ENCODE results near the gene HORMAD2. TPM values are rescaled to one million over a fixed set of nuclear protein-coding genes. Genes with fewer than 3 reads are reported as not detected.

HORMAD2 gene
- total RNA-seq, 1 donor from 2014 or later: not detected

DNA sequence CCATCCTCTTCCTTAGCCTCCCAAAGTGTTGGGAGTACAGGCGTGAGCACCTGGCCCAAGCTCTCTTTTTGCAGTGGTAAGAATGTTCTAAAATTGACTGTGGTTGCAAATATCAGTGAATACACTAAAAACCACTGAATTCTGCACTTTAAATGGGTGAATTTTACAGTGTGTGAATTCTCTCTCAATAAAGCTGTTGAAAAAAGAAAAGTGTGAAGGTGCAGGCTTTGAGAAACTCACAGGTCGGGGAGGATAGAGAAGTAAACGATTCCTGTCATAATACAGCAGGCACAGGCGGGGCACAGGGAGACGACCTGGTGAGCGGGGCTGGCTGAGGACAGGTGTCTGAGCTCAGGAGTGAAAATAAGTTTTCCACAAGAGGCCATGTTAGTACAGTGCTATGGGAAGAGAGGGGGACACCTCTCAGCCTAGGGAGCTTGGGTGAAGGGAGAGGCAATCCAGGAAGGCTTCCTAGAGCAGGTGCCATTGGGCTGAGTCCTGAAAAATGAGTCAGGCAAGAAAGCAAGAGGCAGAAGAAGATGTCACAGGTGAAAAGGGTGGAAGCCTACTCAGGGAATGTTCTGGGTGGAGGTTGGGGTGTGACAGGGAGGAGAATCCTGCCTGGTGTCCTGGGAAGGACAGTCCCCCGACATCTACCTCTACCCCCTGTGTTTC lies 140.2 kb downstream of the HORMAD2 start:
- H3K27ac Mint-ChIP-seq: peak overlapping the region; percentile 3
- no peaks in the 10 kb centered on the region for H3K36me3 Mint-ChIP-seq
- H3K4me3 Mint-ChIP-seq: no peak overlapping the region
- H3K36me3 ChIP-seq: no peaks in the 10 kb centered on the region
- H3K4me1 ChIP-seq: no peaks in the 10 kb centered on the region
- H4K20me1 ChIP-seq (ENCODE audit: low read depth): no peaks in the 10 kb centered on the region
- no peaks in the 10 kb centered on the region for H3K79me2 ChIP-seq (ENCODE audit: low read depth)
- H3K27me3 ChIP-seq: no peaks in the 10 kb centered on the region
- no peak overlapping the region for H3K27ac ChIP-seq
- H3K9ac ChIP-seq: no peak overlapping the region
- H3K9me3 Mint-ChIP-seq: no peaks in the 10 kb centered on the region
- H3K9me3 ChIP-seq (ENCODE audit: low read depth): no peaks in the 10 kb centered on the region
- TF ChIP-seq EZH2 (IDR thresholded peaks at IDR 0.05) (no peak), EZH2phosphoT487 (IDR thresholded peaks at IDR 0.05) (no peak)
- TF ChIP-seq, protein P1, sequence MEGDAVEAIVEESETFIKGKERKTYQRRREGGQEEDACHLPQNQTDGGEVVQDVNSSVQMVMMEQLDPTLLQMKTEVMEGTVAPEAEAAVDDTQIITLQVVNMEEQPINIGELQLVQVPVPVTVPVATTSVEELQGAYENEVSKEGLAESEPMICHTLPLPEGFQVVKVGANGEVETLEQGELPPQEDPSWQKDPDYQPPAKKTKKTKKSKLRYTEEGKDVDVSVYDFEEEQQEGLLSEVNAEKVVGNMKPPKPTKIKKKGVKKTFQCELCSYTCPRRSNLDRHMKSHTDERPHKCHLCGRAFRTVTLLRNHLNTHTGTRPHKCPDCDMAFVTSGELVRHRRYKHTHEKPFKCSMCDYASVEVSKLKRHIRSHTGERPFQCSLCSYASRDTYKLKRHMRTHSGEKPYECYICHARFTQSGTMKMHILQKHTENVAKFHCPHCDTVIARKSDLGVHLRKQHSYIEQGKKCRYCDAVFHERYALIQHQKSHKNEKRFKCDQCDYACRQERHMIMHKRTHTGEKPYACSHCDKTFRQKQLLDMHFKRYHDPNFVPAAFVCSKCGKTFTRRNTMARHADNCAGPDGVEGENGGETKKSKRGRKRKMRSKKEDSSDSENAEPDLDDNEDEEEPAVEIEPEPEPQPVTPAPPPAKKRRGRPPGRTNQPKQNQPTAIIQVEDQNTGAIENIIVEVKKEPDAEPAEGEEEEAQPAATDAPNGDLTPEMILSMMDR (IDR thresholded peaks at IDR 0.05): no peak
- H3K4me2 ChIP-seq: no peak overlapping the region
- peaks cover 5% of the 10 kb centered on the region for H3K27me3 Mint-ChIP-seq (ENCODE audit: insufficient read depth, low read depth)
- H3F3A ChIP-seq (ENCODE audit: low read depth): no peaks in the 10 kb centered on the region
- H2AFZ ChIP-seq (replicated peaks): no peak overlapping the region
- no peak overlapping the region for H3K4me3 ChIP-seq
- peaks cover 12% of the 10 kb centered on the region for H3K4me1 Mint-ChIP-seq
- DNase-seq (ENCODE audit: low spot score): no peak

DNA sequence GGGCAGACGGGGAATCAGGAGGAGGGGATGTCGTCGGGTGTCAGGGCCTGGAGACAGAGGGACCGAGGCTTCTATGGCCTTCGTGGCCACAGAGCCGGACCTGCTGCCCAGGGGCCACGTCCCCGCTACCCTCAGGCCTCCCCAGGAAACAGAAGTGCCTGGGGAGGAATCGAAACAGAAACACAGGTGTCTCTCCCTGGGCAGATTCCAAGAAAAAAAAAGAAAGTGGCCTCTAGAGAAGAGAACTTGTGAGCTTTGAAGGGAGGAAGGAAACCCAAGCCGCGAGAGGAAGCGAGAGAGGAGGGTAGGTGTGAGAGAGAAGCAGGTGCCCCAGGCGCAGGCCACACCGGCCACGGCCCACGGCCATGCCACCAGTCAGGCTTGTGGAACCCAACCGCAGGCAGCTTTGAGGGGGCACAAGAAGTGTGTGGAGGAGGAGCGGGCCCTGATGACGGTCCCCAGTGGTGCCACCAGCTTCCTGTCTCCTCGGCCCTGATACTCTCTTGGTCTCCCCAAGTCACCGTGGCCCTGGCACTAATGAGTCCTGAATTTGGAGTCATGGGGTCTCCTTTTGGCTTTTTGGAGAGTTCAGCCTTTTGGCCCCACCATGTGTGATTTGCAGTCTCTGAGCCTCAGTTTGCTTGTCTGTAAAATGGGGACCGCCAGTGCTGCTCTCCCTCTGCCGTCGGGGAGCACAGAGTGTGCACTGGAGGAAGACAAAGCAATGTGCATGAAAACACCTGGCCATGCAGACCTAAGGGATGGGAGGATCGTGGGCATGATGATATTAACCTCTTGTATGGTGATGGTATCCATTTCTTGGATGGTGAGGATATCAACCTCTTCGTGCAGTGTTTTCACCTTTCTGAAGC lies 141.1 kb downstream of the HORMAD2 start:
- H3K4me3 Mint-ChIP-seq: no peak overlapping the region
- H3K27ac Mint-ChIP-seq: no peak overlapping the region
- Histone ChIP-seq H3K4me2 (no peak overlapping the region), H3K79me2 (ENCODE audit: low read depth) (no peaks in the 10 kb centered on the region), H3K27me3 (no peaks in the 10 kb centered on the region), H3K27ac (no peak overlapping the region), H3F3A (ENCODE audit: low read depth) (no peaks in the 10 kb centered on the region), H3K36me3 (no peaks in the 10 kb centered on the region), H3K9me3 (ENCODE audit: low read depth) (no peaks in the 10 kb centered on the region), H3K4me1 (no peaks in the 10 kb centered on the region), H2AFZ (replicated peaks) (no peak overlapping the region), H3K9ac (no peak overlapping the region), H3K4me3 (no peak overlapping the region), H4K20me1 (ENCODE audit: low read depth) (no peaks in the 10 kb centered on the region)
- DNase-seq (ENCODE audit: low spot score): no peak
- H3K27me3 Mint-ChIP-seq (ENCODE audit: insufficient read depth, low read depth): peaks cover 8% of the 10 kb centered on the region
- H3K4me1 Mint-ChIP-seq: peaks cover 12% of the 10 kb centered on the region
- no peaks in the 10 kb centered on the region for H3K36me3 Mint-ChIP-seq
- TF ChIP-seq EZH2 (IDR thresholded peaks at IDR 0.05) (no peak), EZH2phosphoT487 (IDR thresholded peaks at IDR 0.05) (no peak)
- TF ChIP-seq, protein P1 (IDR thresholded peaks at IDR 0.05): no peak
- H3K9me3 Mint-ChIP-seq: no peaks in the 10 kb centered on the region

DNA sequence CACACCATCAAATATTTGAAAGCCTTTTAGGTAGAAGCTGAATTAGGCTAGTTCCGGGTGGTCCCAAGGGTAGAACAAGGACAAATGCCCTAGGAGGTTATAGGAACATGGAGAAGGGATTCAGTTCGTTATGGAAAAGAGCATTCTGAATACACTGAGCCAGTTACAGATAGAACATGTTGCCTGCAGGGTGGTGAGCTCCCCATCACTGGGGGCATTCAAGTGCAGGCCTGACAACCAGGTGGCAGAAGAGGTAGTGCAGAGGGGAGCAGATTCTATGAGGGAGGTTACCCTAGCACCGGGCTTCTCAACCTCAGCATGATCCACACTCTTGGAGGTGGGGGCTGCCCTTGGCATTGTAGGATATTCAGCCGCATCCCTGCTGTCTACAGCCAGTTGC lies 142.1 kb downstream of the HORMAD2 start:
- no peaks in the 10 kb centered on the region for H3K36me3 ChIP-seq
- no peak overlapping the region for H3K9ac ChIP-seq
- peaks cover 12% of the 10 kb centered on the region for H3K4me1 Mint-ChIP-seq
- no peaks in the 10 kb centered on the region for H3K27me3 ChIP-seq
- H3K9me3 ChIP-seq (ENCODE audit: low read depth): no peaks in the 10 kb centered on the region
- H3K4me3 ChIP-seq: no peak overlapping the region
- H3K4me1 ChIP-seq: no peaks in the 10 kb centered on the region
- no peak overlapping the region for H3K27ac ChIP-seq
- no peaks in the 10 kb centered on the region for H3F3A ChIP-seq (ENCODE audit: low read depth)
- no peak overlapping the region for H3K4me2 ChIP-seq
- H3K27ac Mint-ChIP-seq: peak overlapping the region; percentile 37
- TF ChIP-seq EZH2phosphoT487 (IDR thresholded peaks at IDR 0.05) (no peak), EZH2 (IDR thresholded peaks at IDR 0.05) (no peak)
- TF ChIP-seq, protein P1 (IDR thresholded peaks at IDR 0.05): no peak
- no peaks in the 10 kb centered on the region for H3K36me3 Mint-ChIP-seq
- no peak for DNase-seq (ENCODE audit: low spot score)
- H3K79me2 ChIP-seq (ENCODE audit: low read depth): no peaks in the 10 kb centered on the region
- H3K9me3 Mint-ChIP-seq: no peaks in the 10 kb centered on the region
- no peak overlapping the region for H3K4me3 Mint-ChIP-seq
- H2AFZ ChIP-seq (replicated peaks): no peak overlapping the region
- no peaks in the 10 kb centered on the region for H4K20me1 ChIP-seq (ENCODE audit: low read depth)
- H3K27me3 Mint-ChIP-seq (ENCODE audit: insufficient read depth, low read depth): peaks cover 8% of the 10 kb centered on the region
